GM12892 (cell line): ENCODE measurements around the gene PARD3.

Experiments
- POLR2A ChIP-seq: IDR thresholded peaks from 2 replicates; pipeline ENCODE4 v1.6.1; 2011; ENCODE audit warnings: low read depth, low read length, control low read depth
- POLR2AphosphoS5 ChIP-seq: IDR thresholded peaks from 2 replicates; pipeline ENCODE4 v1.6.1; 2011; ENCODE audit warnings: low read depth, low read length, control low read depth
- TAF1 ChIP-seq: IDR thresholded peaks from 2 replicates; pipeline ENCODE4 v1.6.1; 2011; ENCODE audit warnings: low read depth, mild to moderate bottlenecking, control low read depth, low read length, borderline replicate concordance

DNA sequence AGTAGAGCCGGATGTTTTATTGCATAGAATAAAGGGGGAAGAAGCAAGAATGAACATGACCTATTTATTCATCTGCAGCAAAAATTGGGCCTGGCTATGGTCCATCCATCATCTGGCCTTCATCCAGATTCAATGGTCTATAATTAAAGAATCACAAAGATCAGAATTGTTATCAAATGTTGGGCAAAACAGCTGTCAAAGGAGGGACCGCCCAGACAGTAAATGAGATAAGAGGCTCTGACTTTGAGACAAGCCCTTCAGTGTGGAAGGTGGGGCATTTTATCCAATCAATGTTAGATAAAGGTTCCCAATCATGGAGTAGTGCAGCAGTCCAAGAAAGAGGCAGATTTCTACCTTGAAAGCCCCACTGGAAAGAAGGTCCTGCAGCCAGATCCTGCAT lies 153.5 kb downstream of the PARD3 start:
- no peak for TF ChIP-seq POLR2A
- TF ChIP-seq TAF1, result no peak
- TF ChIP-seq POLR2AphosphoS5, result no peak
